Putamen (tissue), 1 donor: ENCODE measurements around the gene CACNG5.

Source experiments
- DNase-seq: peaks from one replicate; pipeline ENCODE4 v3.0.0-alpha.2; 2016; ENCODE audit warnings: low spot score

The CACNG5 gene, protein sequence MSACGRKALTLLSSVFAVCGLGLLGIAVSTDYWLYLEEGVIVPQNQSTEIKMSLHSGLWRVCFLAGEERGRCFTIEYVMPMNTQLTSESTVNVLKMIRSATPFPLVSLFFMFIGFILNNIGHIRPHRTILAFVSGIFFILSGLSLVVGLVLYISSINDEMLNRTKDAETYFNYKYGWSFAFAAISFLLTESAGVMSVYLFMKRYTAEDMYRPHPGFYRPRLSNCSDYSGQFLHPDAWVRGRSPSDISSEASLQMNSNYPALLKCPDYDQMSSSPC

DNA sequence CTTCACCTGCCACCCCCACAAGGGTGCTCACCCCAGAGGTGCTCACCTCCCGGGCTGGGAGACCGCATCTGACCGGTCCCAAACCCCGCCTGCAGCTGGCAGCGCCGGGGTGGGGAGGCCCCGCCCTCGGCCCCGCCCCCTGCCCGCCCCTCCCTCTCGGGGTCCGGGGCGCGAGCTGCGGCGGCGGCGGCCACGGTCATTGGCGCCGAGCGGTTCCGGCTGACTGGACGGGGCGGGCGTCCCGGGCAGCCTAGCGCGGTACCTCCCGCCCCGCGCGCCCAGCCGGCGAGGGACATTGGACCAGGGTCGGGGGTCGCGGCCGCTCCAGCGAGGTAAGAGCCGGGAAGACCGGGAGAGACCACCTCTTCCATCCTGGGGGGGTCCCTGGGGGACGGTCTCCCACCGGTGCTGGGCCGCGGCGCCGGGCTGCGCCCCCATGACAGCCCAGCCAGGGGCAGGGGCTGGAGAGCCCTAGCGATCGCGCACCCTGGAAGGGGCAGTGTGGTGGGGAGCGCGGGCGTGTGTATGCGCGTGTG is at the start of gene CACNG5:
TSS of gene CACNG5 (plus strand) at position 199 of the 536 bp plus-strand sequence. CDS start 42,216 bp downstream, outside the sequence.
- no peak for DNase-seq

DNA sequence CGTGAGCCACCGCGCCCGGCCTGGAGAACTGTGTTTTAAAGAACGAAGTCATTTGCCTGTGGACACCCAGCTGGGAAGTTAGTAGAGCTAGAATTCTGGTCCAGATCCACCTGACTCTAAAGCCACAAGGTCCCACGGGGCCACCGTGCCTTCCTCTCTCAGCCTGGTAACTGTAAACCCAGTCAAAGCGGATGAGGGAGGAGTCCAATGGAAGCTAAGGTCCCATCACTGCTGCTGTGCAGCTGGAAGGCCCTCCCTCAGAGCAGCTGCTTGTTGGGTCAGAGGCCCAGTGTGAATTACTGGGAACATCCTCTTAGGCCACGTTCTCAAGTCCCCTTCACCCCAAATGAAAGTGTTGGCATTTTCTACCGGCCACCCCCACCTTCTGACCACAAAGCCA is 48.8 kb upstream of the CACNG5 start:
- no peak for DNase-seq

- DNase-seq, result no peak
Observed at GRCh38 chr17:66787914-66788313, 47.0 kb upstream of the CACNG5 start.

DNA sequence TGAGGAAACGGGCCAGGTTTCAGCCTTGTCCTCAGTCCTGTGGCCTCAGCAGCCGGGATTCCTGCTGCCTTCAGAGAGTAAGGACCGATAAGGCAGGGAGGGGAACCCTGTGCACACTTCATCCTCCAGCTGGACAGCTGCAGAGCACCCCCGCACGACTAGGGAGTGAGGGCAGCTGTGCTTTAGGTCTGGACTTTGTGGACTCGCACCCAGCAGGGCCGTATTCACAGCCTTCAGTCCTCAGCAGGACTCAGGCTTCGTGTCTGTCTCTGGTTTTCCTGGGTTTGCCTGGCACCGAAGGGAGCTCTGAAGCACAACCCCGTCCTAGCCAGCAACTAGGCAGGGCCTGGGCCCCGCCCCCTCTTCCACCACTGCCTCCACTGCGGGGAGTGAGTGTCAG is 45.8 kb upstream of the CACNG5 start:
- DNase-seq, result no peak

DNA sequence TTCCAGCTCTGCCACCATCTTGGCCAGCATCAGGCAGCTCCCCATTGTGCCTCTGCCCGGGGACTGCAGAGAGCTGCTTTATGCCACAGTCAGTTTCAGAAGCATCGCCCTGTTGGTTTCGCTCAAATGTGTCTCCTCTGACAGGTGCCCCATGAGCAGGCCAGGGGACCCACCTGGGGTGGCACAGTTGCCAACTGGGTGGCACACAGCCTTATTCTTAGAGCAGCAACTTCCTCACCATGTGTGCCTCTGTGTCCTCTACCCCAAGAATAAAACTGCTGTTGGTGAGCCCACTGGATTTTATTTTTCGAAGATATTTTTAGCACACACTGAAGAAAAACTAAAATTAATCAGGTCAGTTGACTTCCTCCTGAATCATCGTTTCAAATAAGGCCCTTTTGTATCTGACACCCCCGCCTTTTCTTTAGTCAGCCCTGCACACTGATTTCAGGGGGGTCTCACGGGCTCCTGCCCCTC is 44.9 kb upstream of the CACNG5 start:
- no peak for DNase-seq

DNA sequence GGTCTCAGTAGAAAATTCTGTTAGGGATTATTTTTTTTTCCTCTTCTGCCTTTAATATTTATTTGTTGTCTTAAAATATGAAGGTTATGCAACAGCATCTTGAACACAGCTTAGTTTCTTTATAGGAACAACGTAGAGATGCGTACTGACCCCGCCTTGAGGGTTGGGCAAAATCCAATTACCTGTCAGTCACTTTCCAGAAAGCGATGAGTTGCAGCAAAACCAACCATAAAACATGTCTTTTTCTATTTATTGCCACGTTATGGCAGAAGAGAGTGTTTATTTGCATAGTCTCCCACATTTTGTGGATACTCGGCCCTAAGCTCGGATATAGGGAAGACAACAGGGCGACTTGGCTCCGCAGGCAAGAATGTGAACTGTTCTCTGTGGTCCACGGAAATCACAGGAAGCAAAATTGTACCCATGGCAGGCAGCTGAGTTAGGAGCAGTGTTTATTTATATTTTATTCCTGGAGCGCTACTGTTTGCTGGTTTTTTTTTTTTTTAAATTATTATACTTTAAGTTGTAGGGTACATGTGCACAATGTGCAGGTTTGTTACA is 44.3 kb upstream of the CACNG5 start:
- DNase-seq, result no peak

DNA sequence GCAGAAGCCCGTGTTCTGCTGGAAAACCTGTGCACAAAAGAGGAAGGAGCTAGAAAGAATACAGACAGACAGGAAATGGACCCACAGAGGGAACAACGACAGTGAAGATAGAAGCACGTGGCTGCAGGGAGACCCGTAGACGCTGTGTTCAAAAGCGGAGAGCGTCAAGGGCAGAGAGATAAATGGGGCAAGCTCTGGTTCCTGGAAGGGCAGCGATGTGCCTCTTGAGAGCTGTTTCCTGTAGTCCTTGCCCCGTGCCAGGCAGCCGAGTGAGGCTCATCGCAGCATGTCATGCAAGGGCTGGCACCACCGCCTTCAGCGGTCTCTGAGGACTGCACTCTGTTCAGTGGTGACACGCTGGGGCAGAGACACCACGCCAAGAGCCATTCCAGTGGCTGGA is 43.6 kb upstream of the CACNG5 start:
- DNase-seq, result peak; percentile 36

- DNase-seq, result no peak
Observed at GRCh38 chr17:66793814-66794213, 41.1 kb upstream of the CACNG5 start.

DNA sequence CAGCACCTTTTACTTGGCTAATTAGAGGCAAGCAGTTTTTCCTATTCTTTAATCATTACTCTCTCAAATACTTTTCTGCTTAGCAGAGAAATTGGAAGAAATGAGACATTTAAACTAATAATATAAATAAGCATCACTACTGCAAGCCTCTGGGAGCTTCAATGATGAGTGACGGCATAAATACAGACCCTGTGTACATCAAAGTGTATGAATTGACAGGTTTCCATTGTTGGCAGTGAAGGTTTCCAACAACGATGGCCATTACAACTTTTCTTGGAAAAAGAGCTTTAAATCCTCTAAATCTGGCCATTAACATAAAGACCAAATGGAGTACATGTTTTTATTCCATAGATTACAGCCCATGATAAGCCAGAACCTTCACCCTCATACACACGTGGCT is 39.4 kb upstream of the CACNG5 start:
- no peak for DNase-seq

GRCh38 chr17:66799849-66800537 is 34.9 kb upstream of the CACNG5 start:
- DNase-seq, result peak; percentile 25

- DNase-seq, result no peak
Observed at GRCh38 chr17:66803474-66803951, 31.4 kb upstream of the CACNG5 start.

DNA sequence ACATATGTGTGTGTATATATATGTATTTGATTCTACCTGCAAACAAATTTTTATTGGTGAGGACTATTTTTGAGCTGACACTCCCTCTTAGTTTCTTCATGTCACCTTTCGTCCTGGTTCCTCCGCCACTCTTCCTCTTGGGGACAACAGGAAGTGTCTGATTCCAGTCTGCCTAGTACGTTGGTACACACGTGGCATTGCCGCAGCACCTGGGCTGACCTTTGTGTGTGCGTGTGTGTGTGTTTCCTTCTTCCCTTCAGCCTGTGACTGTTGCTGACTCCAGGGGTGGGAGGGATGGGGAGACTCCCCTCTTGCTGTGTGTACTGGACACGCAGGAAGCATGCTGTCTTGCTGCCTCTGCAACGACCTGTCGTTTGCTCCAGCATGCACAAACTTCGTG is 29.4 kb upstream of the CACNG5 start:
- no peak for DNase-seq

DNA sequence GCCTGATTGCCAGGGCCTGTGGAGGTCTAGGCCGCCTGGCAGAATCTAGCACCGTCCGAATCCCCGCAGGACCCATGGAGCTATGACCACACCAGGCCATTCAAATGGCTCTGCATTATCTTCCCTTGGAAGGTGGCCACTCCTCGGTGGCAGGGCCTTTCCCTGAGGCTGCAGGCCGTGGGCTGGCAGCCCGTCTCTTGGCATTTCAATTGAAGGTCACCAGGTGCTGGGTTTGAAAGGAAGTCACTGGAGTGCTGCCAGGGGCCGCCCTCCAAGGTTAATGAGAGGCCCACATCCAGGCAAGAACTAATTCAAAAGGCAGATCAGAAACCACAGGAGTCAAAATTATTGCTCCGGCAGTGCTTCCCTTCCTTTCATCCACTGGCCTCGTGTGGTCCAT is 27.7 kb upstream of the CACNG5 start:
- DNase-seq, result no peak

DNA sequence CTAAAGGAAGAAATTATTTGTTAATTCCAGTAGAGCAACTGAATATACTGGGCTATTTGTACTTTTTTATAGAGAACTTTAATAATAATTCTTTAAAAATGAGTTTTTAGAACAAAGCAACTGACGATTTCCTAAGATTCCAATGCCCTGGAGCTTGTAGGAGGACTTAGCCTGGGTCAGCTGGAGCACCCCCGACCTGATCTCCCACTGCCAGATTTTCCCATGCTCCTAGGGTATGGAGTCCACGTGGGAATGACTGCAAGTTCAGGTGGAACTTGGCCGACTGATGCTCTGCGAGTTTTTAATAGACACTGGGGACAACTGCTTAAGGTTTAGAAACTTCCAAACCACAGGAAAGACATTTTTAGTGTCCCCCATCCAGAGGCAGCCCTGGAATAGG is 25.5 kb upstream of the CACNG5 start:
- no peak for DNase-seq

DNA sequence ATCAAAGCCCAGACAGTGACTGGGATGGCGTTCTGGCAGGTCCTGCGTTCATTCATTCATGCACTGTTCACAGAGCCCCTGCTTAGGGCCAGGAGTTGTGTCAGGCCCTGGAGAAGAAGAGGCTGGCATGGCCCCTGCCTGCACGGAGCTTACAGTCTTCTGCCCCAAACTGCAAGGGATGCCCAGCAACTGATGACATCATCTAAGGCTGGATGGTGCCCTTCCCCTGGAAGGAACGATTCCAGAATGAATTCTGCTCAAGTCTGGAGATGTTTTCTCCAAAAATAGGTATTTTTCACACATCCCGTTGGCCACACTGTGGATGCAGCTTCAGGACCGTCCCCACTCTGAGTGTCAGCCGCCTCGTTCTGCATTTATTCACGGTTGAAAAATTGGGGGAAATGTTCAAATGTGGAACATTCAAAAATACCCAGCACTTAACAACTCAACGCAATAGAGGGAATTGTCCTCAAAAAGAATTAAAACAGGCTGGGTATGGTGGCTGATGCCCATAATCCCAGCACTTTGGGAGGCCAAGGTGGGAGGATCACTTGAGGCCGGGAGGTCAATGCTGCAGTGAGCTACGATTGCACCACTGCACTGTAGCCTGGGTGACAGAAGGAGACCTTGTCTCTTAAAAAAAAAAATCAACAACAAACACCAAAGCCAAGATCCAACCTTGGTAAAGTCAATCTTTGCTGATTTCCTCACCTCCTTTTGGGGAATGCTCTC is 23.8 kb upstream of the CACNG5 start:
- DNase-seq, result no peak

- DNase-seq, result no peak
Observed at GRCh38 chr17:66811683-66812054, 23.2 kb upstream of the CACNG5 start.

GRCh38 chr17:66812571-66812970 is 22.3 kb upstream of the CACNG5 start:
- DNase-seq, result no peak

GRCh38 chr17:66813296-66813695 is 21.6 kb upstream of the CACNG5 start:
- no peak for DNase-seq

GRCh38 chr17:66814026-66814425 is 20.9 kb upstream of the CACNG5 start:
- DNase-seq, result no peak

DNA sequence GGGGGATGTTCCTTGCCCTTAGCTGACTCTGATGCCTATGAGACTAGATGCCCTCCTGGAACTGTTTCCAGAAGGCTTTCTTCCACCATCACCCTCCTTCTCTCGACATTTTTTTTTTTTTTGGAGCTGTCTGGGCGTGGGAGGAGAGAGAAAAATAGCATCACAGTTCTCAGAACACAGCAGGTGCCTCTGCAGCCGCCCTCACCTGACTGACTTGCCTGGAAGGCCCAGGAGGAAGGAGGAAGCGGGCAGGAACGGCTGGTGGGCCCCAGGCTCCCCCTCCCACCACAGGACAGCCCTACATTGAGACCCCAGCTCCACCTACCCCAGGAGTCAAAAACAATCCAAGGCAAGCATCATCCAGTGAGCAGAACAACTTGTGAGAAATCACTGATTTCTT is 20.3 kb upstream of the CACNG5 start:
- DNase-seq, result no peak

GRCh38 chr17:66817750-66818149 is 17.2 kb upstream of the CACNG5 start:
- DNase-seq, result no peak

GRCh38 chr17:66819466-66819865 is 15.5 kb upstream of the CACNG5 start:
- no peak for DNase-seq
